Stimulated activated CD8-positive, alpha-beta memory T cell treated with anti-CD3 and anti-CD28 coated beads, Interleukin-2, amount 100 ng/mL, for 48 hours (primary cell): ENCODE results near the gene ZBTB46.

Source experiments
- DNase-seq, 2 donors: peaks; one replicate each; pipeline ENCODE4 v3.0.0-alpha.2; 2020; ENCODE audit warnings: low read depth in 2 of 2

The ZBTB46 gene

DNA sequence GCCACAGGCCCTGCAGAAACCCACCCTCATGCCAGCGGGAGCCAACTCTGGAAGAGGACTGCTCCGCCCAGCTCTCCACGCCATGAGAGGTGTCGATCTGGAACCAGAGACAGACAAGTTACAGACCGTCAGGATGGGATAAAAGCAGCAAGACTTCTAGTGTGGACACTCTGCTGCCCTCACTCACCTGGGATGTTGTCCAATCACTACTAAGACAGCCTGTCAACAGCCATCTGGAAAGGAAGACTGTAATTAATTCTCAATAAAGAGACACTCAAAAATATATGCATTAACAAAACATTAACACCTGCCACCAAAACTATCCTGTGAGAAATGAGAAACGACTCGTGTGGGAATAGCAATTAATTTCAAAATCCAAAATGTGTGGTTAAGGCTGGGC is 63.2 kb downstream of the ZBTB46 start:
- DNase-seq = no peak

DNA sequence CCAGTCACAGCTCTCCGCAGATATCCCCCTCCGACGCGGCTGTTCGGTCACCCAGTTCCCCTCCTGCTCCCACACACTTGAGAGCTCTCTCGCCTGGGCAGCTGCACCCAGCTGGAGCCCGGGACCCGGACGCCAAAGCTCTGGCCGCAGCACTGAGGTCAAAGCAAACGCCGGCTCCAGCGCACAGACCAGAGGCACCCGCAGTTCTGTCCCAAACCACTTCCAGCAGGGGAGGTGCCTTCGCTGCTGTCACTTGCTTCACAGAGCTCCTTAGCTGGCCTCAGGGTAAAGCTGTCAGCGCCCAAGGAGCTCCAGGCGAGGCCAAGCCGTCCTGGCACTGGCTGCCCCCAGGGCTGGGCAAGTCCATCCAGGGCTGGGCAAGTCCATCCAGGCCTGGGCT is 63.6 kb downstream of the ZBTB46 start:
- no peak for DNase-seq

DNA sequence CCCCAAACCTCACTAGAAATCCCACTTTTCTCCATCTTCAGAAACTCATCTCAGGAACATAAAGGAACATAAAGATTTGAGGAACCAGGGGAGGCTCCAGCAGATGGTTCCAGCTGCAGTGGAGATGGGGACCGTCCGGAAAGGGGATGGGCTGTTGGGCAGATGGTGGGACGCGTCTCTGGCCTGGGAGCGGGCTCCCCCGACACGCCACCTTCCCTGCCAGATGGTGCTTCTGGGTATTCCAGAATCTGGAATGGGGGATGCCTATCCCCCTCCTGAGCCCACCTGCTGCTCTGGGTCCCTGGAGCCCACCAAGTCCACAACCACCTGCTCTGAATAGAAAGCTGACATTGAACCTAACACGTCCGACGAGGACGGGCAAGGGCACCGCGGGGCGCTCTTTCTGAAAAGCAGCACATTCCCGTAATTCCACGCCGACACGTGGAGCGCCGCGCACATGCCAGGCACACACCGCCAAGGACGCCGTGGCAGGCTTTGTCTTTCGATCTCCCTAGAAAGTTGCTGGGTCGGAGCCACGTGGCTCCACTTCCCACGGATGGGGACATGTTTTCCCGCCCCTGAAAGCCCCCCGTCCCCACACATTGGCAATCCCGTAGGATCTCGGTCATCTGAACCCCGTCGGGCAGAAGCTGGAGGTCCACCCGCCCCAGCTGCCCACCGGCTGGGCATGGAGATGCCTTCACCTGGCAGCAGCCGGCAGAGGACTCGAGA is 64.2 kb downstream of the ZBTB46 start:
- DNase-seq = no peak

DNA sequence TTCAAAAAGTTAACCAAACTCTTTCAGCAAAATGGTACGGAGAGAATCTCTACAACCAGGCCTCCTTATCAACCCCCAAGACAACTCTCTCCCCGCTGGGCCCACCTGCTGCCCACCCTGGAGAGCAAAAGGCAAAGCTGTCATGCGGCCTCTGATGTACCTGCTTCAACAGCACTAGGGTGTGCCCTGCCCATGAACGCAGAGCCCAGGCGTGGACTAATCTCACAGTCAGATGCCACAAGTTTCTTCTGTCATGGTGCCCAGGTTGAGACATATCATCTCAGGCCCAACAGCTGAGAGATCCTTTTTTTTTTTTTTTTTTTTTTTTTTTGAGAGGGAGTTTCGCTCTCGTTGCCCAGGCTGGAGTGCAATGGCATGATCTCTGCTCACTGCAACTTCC is 65.2 kb downstream of the ZBTB46 start:
- DNase-seq = no peak

DNA sequence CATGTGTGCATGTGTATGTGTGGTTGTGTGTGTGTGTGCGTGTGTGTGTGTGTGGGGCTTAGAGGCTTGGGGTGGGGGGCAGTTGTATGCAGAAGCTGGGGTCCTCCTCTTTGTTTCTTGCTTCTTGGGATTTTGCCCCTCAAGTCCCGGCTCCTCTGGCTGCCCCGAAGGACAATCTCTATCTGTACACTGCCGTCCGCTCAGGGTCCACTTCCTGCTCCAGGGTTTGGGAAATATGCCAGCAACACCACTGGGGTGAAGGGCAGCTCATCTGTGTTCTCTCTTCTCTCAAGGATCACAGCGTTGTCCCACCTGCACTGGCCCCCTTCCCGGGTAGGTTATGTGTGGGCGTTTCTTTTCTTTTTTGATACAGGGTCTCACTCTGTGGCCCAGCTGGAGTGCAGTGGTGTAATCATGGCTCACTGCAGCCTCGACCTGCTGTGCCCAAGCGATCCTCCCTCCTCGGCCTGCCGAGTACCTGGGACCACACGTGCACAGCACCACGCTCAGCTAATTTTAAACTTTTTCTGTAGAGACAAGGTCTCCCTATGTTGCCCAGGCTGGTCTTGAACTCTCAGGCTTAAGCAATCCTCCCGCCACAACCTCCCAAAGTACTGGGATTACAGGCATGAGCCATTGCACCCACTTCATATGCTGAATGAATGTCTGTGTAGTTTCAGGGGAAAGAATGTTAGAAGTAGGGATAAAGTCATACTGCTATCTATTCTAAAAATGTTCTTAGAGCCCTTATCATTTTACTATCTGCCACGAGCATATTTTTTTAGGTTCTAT is 65.8 kb downstream of the ZBTB46 start:
- DNase-seq = no peak

DNA sequence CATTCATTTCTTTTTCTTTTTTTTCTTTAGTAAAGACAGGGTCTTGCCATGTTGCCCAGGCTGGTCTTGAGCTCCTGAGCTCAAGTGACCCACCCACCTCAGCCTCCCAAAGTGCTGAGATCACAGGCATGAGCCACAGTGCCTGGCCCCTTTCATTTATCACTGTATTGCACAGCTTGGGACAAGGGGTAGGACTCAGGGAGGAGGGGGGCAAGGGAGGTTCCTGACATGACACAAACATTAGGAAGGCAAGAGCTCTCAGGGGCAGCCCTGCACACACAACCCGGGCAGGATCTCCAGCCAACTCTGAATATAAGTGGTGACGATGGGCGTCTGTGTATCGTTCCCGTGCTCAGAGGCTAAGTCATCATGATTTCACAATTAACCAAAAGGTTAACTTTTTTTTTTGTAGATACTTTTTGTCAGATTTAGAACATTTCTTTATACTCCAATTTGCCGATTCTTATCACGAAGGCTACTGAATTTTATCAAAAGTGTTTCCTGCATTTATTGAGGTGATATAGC is 71.6 kb downstream of the ZBTB46 start:
- DNase-seq = no peak

DNA sequence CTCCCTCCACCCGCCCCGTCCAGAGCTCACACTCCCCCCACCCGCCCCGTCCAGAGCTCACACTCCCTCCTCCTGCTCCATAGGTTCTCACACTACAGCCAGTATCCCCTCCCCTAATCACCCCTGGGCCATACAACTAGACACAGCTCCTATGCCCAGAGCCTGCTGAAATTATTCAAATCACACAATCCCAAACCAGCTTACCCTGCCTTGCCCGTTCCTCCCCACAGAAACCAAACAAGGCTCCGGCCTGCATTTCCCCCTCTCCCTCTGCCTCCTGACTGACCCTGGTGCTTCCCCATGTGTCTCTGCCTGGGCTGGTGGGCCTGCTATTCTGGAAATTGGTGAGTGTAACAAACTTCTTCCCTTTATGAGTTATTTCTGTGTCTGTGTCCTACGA is 72.9 kb downstream of the ZBTB46 start:
- no peak for DNase-seq

DNA sequence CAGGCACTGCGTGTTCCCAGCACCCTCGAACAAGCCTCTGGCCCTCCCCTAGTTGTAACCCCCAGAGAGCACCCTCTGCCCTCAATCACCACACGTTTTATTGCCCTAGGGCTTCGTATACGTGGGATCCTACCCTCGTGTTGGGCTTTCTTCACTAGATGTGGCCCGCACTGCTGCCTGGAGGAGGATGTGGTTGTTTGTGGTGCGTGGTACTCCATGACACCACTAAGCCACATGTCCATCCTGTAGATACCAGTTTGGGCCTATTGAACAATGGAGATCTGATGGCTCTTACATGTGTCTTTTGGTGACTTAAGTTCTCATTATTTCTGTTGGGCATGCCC is 74.4 kb downstream of the ZBTB46 start:
- DNase-seq = no peak

DNA sequence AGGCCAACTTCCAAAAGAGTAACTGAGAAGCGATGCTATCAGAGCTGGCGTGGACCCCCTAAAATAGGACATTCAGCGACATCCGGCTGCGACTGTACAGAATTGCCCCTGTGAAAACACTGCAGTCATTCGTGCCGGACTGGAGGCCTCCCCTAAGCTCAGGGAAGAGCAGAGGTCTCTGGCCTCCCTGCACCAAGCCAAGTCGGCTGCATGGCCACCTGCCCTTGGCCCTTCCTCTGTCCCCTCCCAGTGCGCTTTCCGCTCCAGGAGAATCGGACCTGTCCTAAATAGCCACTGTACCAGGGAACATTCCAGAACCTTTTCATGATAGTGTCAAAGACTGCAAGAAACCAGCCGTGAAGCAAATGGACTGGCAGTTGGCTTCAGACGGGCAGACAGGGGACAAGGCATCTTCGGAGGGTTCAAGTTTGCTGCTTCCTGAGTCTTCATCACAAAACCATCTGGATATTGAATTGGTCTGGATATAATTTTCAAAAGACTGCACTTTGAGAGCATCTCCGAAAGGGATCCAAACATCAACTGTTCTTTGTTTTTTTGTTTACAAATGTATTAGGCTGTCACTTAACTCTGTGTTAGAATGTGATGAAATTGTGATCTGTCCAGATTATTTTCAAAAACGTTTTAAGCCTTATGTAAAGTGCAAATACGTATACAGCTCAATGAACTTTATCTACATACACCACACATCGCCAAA is 75.0 kb downstream of the ZBTB46 start:
- no peak for DNase-seq

DNA sequence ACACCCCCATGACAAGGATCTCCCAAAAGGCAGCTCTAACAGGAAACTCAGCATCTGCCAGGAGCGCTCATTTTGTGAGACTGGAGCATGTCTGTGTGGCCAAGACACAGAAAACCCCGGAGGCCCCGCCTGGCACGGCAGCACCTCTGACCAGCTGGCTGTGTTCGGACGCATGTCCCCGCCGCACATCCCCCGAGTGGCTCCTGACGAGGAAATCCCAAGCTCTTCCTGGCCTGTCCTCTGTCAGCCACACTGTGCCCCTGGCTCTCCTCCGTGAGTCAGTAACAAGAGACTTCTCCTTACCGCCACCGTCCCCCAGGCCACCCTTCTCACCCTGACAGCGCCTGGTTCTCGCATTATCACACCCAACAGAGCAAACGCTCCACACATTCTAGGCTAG is 77.1 kb downstream of the ZBTB46 start:
- no peak for DNase-seq

DNA sequence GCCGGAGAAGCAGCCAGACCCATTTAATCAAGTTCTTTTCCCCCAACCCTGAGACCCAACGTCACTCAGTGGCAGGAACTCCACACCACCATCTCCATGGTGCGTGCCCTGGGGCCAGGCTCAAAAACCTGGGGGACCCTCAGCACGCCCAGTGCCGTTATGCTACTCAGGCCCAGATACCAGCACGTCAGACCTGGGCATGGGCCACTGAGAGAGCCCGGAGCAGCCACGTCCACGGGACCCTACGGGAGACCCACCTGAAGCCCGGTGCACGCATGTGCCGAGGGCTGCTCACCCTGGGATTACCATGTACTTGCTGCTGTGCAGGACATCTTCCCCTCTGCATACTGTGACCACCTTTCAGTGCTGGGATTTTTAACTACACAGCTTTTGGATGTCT is 77.7 kb downstream of the ZBTB46 start:
- DNase-seq = no peak

DNA sequence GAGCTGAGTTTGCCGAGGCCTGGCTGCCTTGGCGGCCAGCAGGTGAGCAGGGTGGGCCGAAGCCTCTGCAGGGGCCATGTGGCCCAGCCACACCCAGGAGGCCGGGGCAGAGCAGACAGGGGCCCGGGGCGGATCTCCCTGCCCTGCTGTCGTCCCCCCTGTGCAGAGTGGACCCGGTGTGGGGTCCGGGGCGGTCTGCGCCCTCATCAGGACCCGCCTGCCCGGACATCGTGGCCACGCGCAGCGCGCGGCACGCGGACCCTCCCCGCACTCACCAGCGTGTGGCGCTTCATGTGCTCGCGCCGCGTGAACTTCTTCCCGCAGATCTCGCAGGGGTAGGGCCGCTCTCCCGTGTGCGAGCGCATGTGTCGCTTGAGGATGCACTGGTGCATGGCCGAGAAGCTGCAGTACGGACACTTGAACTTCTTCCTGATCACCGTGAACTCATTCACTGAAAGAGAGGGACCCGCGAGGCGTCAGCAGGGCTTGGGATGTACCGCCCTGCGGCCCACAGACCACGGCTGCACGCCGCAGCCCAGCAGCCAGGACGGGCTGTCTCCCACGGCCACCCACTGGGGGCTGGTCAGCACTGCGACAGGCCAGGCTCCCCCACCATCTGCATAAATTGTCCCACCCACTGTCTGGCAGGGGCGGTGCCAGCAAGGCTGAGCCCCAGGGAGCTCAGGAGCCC is 78.5 kb downstream of the ZBTB46 start:
- no peak for DNase-seq

DNA sequence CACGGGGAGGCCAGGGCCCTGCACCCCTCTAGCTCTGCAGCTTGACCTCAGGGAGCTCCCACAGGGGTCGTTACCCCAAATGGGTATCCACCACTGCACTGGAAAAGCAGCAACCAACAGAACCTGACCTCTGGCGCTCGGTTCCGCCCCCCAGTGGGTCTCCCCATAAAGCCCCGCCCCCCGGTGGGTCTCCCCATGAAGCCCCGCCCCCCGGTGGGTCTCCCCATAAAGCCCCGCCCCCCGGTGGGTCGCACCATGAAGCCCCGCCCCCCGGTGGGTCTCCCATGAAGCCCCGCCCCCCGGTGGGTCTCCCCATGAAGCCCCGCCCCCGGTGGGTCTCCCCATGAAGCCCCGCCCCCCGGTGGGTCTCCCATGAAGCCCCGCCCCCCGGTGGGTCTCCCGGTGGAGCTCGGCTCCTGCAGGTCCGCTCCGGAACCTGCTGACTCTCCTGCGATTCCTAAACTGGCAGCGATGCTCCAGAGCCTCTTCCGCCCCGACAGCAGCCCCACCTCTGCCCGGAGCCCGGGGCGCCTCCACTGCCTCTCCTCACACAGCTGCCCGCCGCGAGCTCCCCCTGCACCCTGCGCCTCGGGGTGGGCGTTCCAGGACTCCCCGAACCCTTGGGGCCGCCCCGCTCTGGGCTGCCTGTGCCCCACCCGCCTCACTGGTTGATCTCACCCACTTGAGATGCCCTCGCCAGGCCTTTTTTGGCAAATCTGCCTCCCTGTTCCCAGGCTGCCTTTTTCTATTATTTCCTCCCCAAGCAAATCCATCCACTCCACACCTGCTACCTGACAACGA is 79.4 kb downstream of the ZBTB46 start:
- DNase-seq = no peak

DNA sequence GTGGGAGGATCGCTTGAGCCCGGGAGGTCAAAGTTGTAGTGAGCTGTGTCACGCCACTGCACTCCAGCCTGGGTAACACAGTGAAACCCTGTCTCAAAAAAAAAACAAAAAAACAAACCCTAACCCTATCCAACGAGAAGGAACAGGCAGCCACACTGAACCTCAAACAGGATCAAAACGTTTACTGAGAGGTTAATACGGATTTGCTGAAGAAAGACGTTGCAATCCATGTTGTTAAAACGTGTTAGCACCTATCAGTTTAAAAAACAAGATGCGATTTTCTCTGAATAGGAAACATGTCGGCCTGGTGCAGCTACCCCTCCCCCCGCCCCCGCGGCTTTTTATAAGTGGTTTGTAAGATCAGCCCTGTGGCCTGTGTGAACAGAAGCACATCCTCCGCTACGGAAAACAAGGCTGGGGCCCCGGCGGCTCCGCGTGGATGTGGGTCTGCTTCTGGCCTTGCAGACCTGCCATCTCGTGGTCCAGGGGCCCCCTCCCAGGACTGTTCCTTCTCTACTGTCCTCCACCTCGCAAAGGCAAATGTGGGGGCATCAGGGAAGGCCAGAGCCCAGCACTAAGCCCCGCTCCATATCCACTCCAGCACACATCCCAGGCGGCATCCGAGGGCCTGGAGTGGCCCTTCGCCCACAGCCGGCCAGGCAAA is 80.1 kb downstream of the ZBTB46 start:
- no peak for DNase-seq

DNA sequence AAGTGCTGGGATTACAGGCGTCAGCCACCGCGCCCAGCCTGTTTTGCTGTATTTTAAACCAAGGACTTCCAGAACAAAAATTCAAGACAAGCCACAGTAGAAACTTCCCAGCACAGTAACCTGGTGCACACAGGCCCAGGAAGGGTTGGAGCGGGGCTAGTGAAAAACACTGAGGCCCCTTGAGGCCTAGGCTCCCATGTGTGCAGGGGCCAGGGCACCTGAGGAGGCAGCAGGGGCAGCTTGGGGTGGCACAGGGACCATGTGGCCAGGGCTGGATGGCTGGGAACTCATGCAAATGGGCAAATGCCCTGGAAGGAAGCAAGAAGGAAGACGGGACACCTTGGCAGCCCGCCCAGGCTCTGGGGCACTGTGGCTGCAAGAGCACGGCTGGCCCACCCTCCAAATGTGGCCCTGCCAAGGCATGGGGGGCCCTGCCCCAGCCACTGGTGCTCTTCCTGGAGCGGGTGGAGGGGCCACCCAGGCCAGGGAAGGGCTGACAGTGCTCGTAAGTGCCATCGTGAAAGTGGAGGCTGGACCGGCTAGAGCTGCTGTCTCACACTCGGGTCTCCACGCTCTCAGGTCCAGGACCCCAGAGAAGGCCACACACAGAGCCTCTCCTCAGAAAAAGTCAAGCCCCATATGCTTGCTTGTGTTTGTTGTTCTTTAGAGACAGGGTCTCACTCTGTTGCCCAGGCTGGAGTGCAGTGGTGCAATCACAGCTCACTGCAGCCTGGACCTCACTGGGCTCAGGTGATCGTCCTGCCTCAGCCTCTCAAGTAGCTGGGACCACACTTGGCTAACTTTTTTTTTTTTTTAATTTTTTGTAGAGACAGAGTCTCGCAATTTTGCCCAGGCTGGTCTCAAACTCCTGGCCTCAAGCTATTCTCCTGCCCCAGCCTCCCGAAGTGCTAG is 81.2 kb downstream of the ZBTB46 start:
- no peak for DNase-seq

DNA sequence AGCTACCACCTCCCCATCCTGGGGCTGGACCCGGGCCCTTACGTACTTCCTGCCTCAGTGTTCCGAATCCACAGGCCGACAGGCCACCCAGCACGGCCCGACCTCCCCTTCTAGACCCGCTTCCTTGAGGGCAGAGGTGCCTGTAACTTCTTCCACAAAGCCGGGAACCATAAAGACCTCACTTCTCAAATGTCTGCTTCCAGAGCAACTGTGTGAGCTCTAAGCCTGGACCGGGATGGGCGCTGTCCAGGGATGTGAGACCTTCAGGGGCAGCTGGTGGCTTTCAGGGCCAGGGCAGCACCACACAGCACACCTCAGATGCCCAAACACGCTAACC is 82.2 kb downstream of the ZBTB46 start:
- DNase-seq = no peak

DNA sequence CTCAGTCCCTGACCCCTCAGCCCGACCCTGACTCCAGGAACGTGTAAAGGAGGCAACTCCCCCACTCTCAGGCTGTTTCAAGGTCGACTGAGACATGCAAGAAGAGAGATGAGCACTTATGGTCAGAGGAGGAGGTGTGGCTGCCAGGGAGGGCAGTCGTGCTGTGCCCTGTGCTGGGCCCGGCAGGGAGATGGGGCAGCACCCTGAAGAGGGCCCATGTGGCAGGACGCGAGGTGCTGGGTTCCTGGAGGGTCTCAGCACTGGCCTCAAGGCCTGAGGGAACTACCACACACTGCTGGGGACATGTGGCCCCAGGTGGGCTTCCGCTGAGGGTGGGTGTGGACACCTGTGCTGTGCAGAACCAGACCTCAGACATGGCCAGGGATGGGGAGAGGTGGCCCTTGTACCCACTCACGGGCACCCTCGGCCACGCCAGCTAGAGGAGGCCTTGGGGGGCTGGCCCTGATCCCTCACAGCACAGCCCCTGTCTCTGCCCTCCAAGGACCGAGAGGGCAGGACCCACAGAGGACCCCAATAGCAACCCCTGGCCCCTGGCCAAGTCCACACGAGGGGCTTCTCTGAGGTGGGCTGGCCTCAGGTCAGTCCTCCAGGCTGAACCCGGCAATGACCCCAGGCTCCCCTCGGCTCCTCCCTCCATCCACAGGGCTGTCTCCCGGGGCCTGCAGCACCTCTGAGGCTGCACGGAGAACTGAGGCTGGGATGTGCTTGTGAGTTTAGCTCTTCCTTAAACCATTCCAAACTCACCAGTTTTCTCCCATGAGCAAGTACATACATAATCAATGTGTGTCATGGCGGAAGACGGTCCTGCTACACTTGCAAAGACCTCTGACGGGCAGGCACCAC is 82.8 kb downstream of the ZBTB46 start:
- no peak for DNase-seq

DNA sequence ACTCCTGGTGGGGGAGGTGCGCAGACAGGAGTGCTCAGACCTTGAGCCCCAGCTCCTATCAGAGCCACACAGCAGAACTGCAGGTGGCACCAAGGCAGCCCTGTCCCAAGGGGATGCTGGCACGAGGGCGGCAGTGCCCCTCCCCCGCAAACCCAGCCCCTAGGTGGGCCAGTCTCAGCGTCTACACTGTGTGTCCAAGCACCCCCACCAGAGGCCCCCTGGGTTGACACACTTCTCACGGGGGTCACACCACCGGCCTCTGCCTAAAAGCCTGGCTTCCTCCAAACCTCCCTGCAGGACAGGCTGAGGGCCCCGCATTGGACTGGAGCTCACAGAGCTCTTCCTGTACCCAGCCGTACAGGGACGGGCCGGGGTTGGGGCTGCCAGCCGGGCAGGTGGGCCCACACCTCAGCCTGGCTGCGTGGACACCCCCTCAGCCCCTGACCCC is 83.4 kb downstream of the ZBTB46 start:
- no peak for DNase-seq
